ENCODE results near the gene TFEB.

GRCh38 chr6:41697861-41698781, 37.3 kb downstream of the TFEB start:
- TF ChIP-seq CTCF (IDR thresholded peaks at IDR 0.05; ENCODE audit: insufficient read depth, low read length) (no peak), POLR2AphosphoS5 (IDR thresholded peaks at IDR 0.05; ENCODE audit: low read depth) (no peak), REST (IDR thresholded peaks at IDR 0.05; ENCODE audit: insufficient replicate concordance, low read depth) (no peak)
